GM18520 (cell line): ENCODE data around the gene VSX1.

Experiments used
- ATAC-seq: cut with Tn5 transposase; IDR thresholded peaks from one replicate; pipeline ENCODE4 v1.9.1; 2021; ENCODE audit not compliant: unreplicated experiment

Gene VSX1

GRCh38 chr20:25081730-25082497 lies at the start of gene VSX1:
VSX1 (minus strand) TSS chr20:25082141; CDS start chr20:25082096, 45 bp downstream.
- ATAC-seq: no peak

- no peak for ATAC-seq
Observed at GRCh38 chr20:25129908-25130307, 48.0 kb upstream of the VSX1 start.

- ATAC-seq: no peak
Observed at GRCh38 chr20:25129428-25129827, 47.5 kb upstream of the VSX1 start.

GRCh38 chr20:25128649-25129048 lies 46.7 kb upstream of the VSX1 start:
- ATAC-seq: no peak

- ATAC-seq: no peak
Observed at GRCh38 chr20:25127761-25128537, 46.0 kb upstream of the VSX1 start.

- no peak for ATAC-seq
Observed at GRCh38 chr20:25126204-25127029, 44.5 kb upstream of the VSX1 start.

GRCh38 chr20:25125636-25126035 lies 43.7 kb upstream of the VSX1 start:
- no peak for ATAC-seq

GRCh38 chr20:25120920-25121319 lies 39.0 kb upstream of the VSX1 start:
- no peak for ATAC-seq

GRCh38 chr20:25120457-25120856 lies 38.5 kb upstream of the VSX1 start:
- ATAC-seq: no peak

GRCh38 chr20:25118529-25118928 lies 36.6 kb upstream of the VSX1 start:
- no peak for ATAC-seq

GRCh38 chr20:25117990-25118389 lies 36.0 kb upstream of the VSX1 start:
- ATAC-seq: no peak

GRCh38 chr20:25116739-25117458 lies 35.0 kb upstream of the VSX1 start:
- no peak for ATAC-seq

- no peak for ATAC-seq
Observed at GRCh38 chr20:25103526-25103925, 21.6 kb upstream of the VSX1 start.

- no peak for ATAC-seq
Observed at GRCh38 chr20:25100914-25101313, 19.0 kb upstream of the VSX1 start.

GRCh38 chr20:25099601-25100140 lies 17.7 kb upstream of the VSX1 start:
- no peak for ATAC-seq

- no peak for ATAC-seq
Observed at GRCh38 chr20:25097498-25097897, 15.6 kb upstream of the VSX1 start.

GRCh38 chr20:25090492-25091429 lies 8.8 kb upstream of the VSX1 start:
- ATAC-seq: peak; percentile 88

- no peak for ATAC-seq
Observed at GRCh38 chr20:25089662-25090061, 7.7 kb upstream of the VSX1 start.

- ATAC-seq: no peak
Observed at GRCh38 chr20:25089096-25089495, 7.2 kb upstream of the VSX1 start.
